GM19351 (cell line): Measurements from ENCODE around the gene ZNF124.
A peak's percentile ranks its signal among the peaks of the same experiment; 100 is the strongest.
"Not testable (repeated sequence)": the region's sequence is repeated elsewhere in the genome, so short reads cannot be mapped to it uniquely, and the experiment has no call there.

Experiments
- ATAC-seq: cut with Tn5 transposase; IDR thresholded peaks from one replicate; pipeline ENCODE4 v1.9.1; 2021; ENCODE audit warnings: mild to moderate bottlenecking, moderate library complexity; ENCODE audit not compliant: unreplicated experiment

Gene ZNF124

GRCh38 chr1:247171875-247172563 lies at the start of gene ZNF124:
ZNF124 (minus strand) TSS chr1:247172020; CDS start chr1:247171877, 143 bp downstream.
- peak; percentile 96 for ATAC-seq

DNA sequence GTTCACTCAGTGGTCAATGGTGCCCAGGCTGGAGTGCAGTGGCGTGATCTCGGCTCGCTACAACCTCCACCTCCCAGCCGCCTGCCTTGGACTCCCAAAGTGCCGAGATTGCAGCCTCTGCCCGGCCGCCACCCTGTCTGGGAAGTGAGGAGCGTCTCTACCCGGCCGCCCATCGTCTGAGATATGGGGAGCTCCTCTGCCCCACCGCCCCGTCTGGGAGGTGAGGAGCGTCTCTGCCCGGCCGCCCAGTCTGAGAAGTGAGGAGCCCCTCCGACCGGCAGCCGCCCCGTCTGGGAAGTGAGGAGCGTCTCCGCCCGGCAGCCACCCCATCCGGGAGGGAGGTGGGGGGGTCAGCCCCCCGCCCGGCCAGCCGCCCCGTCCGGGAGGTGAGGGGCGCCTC lies 48.5 kb upstream of the ZNF124 start:
- not testable (repeated sequence) for ATAC-seq

- ATAC-seq = no peak
These were observed 46.4 kb upstream of the ZNF124 start for GRCh38 chr1:247218121-247218651.

DNA sequence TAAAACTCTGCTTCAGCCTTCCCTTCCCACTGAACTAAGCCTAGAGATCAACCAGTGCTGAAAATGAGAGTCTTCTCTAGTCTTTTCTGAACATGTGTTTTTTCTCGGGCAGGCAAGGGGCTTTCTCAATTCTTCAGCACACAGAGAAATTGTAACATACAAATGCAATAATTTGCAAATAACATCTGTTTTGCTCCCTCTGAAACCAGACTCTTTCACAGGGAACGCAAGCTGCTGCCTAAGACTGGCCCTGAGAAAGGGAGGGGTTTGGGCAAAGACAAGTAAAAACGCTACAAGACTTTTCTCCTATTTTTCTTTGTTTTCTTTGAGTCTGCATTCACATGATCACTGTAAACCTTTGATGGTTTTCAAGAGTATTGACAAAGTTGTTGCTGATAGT lies 44.4 kb upstream of the ZNF124 start:
- ATAC-seq = no peak

DNA sequence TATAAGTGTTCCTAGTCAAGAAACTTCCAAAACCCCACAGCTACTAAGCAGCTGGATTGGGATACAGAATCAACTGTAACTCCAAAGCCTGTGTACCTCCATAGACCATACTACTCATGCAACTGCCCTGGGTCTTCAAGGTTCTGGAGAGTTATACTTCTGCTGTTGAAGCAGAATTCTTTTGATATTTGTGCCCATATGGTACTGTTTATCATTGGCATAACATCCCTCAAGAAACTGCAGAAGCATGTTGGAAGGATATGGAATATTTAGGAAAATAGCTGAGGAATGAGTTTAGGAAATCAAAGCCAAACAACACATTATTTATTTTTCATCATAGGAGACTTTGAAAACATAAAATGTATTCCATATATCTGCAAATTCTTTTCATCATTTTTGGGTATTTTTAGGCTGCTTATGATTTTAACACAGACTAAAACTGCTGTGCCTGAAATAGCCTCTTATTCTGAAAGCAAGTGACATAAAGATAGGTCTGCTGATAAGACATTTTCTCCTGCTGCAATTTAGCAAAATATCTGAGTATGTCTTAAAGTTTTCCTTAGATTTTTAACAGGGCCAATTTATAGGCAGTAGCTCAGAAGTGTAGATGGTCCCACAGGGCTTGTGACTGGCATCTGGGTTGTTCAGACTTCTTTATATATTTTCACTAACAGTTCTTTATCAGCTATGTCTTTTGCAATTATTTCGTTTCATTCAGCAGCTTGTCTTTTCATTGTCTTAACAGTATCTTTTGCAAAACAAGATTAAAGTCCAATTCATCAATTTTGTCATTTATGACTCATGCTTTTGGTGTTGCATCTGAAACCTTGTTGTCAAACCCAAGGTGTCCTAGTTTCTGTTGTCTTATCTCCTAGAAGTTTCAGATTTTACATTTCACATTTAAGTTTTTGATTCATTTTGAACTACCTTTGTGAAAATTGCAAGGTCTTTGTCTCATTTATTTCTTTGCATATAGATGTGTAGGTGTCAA lies 41.1 kb upstream of the ZNF124 start:
- no peak for ATAC-seq

DNA sequence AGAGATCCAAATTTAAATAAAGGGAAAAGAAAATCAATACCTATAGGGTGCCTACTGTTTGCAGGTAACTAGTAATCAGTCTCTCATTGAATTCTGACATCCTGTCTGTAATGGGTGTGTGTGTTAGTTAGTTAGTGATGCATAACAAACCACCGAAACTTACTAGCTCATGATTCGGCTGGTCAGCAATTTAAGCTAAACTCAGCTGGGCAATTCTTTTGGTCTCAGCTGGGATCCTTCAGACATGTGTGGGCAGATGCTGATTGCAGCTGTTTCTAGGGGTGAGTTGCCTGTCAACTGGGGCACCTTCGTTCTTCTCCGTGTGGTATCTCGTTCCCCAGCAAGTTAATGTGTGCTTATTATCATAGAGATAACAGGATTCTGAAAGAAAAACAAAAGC lies 40.2 kb upstream of the ZNF124 start:
- peak; percentile 49 for ATAC-seq

GRCh38 chr1:247211339-247211738 lies 39.5 kb upstream of the ZNF124 start:
- ATAC-seq = no peak

GRCh38 chr1:247210376-247211117 lies 38.7 kb upstream of the ZNF124 start:
- peak; percentile 86 for ATAC-seq

DNA sequence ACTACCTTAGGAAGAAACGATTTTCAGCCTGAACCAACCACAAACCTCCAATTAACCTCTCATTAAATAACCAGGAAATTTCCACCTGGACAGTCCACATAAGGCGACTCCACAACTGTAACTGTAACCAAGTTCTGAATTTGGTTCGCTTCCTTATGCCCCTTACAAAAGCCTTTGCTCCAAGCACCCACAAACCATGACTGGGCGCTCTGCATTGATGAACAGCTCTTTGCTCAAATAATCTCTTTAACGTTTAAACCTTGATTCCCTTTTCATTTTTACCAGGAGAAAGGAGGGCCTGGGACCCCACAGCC lies 38.2 kb upstream of the ZNF124 start:
- peak; percentile 11 for ATAC-seq

DNA sequence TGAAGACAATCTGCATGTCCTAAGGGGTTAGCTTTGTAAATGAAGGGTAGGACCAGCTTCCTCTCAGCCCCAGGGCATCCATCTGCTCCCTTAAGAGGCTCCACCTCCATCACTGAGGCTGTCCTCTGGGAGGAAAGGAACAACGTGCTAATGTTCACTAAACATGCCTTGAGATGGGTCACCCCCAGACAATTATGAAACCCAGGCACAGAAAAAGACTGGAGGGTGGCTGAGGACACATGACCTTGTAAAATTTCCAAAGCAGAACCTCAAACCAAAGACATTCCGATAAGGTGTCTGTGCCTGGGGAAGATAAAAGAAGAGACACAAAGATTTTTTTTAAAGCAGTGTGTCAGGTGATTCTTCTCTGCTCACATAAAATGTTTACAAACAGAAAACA lies 37.6 kb upstream of the ZNF124 start:
- no peak for ATAC-seq

DNA sequence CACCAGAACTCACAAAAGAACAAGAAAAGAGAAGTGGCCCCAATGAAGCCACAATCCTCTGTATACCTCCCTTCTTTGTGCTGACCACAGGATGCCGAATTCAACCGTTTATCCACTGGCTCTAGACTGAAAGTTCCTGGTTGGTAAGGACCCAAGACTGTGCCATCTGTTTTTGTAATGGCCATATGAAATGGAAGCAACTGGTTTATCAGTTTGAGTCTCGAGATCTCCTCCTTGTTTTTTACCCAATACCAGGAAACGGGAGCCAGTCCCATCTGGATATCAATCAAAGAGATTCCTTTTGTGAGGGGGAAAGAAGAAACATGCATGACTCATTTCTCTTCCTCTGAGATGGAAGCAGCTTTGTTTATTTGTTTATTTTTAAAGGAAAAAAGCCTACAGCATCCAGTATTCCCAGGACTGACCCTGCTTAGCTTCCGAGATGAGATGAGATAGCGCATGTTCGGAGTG lies 32.4 kb upstream of the ZNF124 start:
- ATAC-seq = no peak

DNA sequence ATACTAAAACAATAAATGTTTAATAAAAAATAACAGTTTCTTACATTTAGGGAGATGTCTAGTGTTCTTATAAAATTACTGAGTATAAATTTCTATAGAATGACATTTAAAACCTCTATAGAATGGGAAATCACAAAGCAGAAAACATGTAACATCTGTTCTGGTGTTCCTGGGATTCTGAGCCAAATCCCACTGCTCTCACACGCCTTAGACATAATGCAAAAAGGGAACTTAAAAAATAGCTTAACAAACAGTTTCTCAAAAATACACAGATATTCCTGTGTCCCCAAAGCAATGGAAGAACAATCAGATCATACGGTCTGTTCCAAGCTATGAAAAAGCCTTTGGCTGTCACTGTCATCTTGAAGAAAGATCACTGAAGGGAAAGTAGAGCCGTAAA lies 27.0 kb upstream of the ZNF124 start:
- no peak for ATAC-seq

DNA sequence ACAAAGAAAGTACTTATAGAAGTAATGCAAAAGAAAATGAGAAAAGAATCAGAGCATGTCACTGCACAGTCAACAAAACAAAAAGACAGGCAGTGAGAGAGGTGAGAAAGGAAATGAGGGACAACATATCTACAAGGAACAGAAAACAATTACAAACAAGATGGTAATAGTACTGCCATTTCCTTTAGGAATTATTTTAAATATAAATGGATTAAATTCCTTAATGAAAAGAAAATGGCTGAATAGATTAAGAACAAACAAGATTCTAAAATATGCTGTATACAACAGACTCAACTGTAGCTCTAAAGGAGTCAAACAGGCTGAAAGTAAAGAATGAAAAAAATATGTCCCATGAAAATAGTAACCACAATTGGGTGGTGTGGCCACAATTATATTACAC lies 22.1 kb upstream of the ZNF124 start:
- ATAC-seq = no peak

DNA sequence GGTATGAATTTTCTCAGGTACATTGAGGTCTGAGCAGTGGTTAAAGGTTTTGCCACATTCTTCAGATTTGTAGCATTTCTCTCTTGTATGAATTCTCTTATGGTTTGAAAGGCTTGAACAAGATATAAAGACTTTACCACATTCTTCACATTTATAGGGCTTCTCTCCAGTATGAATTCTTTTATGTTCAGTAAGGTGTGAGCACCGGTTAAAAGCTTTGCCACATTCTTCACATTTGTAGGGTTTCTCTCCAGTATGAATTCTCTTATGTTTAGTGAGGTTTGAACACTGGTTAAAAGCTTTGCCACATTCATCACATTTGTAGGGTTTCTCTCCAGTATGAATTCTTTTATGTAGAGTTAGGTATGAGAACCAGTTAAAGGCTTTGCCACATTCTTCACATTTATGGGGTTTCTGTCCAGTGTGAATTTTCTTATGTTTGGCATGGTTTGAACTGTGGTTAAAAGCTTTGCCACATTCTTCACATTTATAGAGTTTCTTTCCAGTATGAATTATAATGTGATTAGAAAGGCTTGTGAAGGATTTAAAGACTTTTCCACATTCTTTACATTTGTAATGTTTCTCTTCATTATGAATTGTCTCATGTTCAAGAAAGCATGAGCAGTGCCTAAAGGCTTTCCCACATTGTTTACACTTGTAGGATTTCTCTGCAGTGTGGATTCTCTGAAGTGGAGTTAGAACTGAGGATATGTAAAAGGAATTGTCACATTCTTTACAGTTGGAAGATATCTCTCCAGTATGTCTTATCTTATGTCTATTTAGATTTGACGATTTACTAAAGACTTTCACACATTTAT lies 18.4 kb upstream of the ZNF124 start:
- no peak for ATAC-seq

DNA sequence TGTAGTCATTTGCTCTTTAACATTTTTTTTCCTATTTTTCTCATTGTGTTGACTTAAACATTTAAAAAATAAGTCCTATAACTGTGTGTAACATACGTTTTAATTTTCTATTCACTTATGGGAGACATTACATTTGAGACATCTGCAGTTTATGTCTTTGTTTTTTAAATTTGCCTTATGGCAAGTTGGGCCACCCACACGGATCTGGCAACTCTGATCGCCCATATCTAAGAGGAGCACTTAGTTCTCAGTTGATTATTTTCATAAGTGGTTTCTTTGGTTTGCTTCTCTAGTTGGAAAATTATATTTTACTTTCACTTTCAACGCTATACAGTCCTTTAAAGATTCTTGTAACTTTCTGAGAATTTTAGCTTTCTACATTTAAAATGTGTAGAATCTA lies 13.8 kb upstream of the ZNF124 start:
- no peak for ATAC-seq

DNA sequence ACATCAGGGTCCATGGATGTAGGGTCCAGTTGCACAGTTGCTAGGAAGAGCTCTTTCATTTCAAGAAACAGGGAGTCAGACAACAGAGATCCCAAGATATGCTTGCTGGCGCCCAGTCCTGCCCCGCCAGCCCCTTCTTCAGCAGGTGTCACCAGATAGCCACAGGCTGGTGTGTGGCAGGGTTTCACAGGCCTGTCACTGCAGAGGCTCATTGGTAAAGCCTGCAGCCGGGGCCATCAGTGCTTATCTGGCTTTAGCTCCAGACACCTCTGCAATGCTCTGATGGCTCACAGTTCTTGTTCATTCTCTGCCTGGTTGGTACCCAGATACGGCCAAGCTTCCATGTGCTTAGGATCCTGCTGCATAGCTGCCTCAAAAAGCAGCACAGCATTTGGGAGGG lies 12.4 kb upstream of the ZNF124 start:
- no peak for ATAC-seq

GRCh38 chr1:247182994-247183393 lies 11.2 kb upstream of the ZNF124 start:
- ATAC-seq = no peak

- ATAC-seq = no peak
These were observed 8.8 kb upstream of the ZNF124 start for GRCh38 chr1:247180581-247180980.

DNA sequence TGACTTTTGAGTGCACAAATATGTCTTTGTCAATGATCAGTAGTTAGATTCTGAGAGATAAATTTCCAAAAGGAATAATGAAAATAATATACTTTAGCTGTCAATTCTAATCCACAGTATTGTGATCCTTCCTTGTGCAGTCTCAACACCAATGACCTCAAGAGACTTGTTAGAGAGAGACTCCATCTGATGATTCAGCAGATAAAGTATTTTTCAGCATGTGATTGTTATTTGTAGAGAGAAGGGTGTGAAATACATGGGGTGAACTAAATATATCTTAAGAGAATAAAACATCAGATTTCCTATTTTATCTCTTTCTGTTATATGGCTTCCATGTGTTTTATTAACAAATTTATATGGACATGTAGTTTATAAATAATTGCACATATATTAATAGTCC lies 5.9 kb upstream of the ZNF124 start:
- no peak for ATAC-seq

DNA sequence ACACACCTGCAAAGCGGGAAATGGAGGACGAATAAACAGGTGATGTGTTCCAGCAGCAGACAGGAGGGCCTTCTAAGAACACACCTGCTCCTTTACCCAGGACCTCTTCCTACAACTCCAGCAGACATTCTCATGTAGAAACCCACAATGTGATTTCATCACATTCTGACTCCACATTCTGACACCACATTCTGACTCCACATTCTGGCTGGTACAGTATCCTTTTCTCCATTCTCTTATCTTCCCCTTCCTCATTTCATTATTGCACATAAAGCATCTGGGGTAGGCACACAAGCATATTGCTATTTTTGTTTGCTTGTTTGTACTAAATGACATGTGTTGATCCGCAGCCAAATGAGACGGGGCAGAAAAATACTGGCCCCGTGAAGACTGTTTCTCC lies 3.6 kb upstream of the ZNF124 start:
- ATAC-seq = no peak
